GM23338 (cell line): Measurements from ENCODE around the gene SPP2.

Experiments used
- CREB1 ChIP-seq: fragments of 250-450 bp; sonication (Bioruptor Pico); IDR thresholded peaks from 2 replicates; pipeline ENCODE4 v1.5.0; 2020; ENCODE audit warnings: low read depth, mild to moderate bottlenecking, moderate library complexity
- EZH2 ChIP-seq: fragments of 200-600 bp; sonication (generic); IDR thresholded peaks from one replicate; pipeline ENCODE4 v1.8.0; 2017; ENCODE audit warnings: antibody characterized with exemption, mild to moderate bottlenecking, low read depth; ENCODE audit not compliant: unreplicated experiment
- EZH2phosphoT487 ChIP-seq: fragments of 200-600 bp; sonication (generic); IDR thresholded peaks from one replicate; pipeline ENCODE4 v1.8.1; 2018; ENCODE audit warnings: antibody characterized with exemption; ENCODE audit not compliant: unreplicated experiment
- JUNB ChIP-seq: IDR thresholded peaks from one replicate; pipeline ENCODE4 v1.6.1; 2016; ENCODE audit warnings: antibody characterized with exemption; ENCODE audit not compliant: unreplicated experiment
- NANOG ChIP-seq: IDR thresholded peaks from 2 replicates; pipeline ENCODE4 v1.6.1; 2016; ENCODE audit warnings: antibody characterized with exemption, borderline replicate concordance
- POLR2AphosphoS5 ChIP-seq: IDR thresholded peaks from 2 replicates; pipeline ENCODE4 v1.6.1; 2016; ENCODE audit warnings: antibody characterized with exemption, low read depth
- ZNF331 ChIP-seq: fragments of 250-450 bp; sonication (Bioruptor Pico); IDR thresholded peaks from 2 replicates; pipeline ENCODE4 v1.5.0; 2020; ENCODE audit warnings: low read depth, mild to moderate bottlenecking, moderate library complexity
- TF ChIP-seq, protein P1 (sequence below), 2 experiments: fragments of 200-600 bp in 1 of 2; sonication (generic) in 1 of 2; conservative IDR thresholded peaks; 2 replicates each; pipeline versions ENCODE4 v1.5.1 to v1.6.1; 2016 to 2017; ENCODE audit warnings: antibody characterized with exemption in 2 of 2, low read depth in 2 of 2, mild to moderate bottlenecking in 2 of 2, moderate library complexity in 1 of 2
- TF ChIP-seq, protein P2 (sequence below): IDR thresholded peaks from one replicate; pipeline ENCODE4 v1.6.1; 2018; ENCODE audit warnings: antibody characterized with exemption; ENCODE audit not compliant: unreplicated experiment
- TF ChIP-seq, protein P3 (sequence below): IDR thresholded peaks from 2 replicates; pipeline ENCODE4 v1.6.1; 2016; ENCODE audit warnings: antibody characterized with exemption

DNA sequence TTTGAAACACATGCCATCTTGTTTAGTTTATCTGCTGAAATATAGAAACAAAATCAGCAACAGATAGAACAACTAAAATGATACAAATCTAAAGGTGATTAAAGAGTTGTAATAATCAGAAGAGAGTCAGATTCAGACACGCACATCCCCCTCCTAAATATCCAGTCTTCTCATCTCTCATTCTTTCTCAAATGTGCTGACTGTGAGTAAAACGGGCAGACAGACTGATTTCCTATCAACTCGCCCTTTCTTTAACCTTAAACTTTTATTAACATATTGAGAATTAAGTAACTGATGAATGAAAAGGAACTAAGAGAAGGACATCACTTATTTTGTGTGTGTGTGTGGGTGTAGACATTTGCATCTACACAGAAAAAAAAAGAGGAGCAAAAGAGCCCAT is 34.6 kb upstream of the SPP2 start:
- TF ChIP-seq, protein P1, sequence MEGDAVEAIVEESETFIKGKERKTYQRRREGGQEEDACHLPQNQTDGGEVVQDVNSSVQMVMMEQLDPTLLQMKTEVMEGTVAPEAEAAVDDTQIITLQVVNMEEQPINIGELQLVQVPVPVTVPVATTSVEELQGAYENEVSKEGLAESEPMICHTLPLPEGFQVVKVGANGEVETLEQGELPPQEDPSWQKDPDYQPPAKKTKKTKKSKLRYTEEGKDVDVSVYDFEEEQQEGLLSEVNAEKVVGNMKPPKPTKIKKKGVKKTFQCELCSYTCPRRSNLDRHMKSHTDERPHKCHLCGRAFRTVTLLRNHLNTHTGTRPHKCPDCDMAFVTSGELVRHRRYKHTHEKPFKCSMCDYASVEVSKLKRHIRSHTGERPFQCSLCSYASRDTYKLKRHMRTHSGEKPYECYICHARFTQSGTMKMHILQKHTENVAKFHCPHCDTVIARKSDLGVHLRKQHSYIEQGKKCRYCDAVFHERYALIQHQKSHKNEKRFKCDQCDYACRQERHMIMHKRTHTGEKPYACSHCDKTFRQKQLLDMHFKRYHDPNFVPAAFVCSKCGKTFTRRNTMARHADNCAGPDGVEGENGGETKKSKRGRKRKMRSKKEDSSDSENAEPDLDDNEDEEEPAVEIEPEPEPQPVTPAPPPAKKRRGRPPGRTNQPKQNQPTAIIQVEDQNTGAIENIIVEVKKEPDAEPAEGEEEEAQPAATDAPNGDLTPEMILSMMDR (conservative IDR thresholded peaks at IDR 0.05; ENCODE audit: low read depth in 2 of 2): no peak
- TF ChIP-seq EZH2: no peak
- TF ChIP-seq, protein P2, sequence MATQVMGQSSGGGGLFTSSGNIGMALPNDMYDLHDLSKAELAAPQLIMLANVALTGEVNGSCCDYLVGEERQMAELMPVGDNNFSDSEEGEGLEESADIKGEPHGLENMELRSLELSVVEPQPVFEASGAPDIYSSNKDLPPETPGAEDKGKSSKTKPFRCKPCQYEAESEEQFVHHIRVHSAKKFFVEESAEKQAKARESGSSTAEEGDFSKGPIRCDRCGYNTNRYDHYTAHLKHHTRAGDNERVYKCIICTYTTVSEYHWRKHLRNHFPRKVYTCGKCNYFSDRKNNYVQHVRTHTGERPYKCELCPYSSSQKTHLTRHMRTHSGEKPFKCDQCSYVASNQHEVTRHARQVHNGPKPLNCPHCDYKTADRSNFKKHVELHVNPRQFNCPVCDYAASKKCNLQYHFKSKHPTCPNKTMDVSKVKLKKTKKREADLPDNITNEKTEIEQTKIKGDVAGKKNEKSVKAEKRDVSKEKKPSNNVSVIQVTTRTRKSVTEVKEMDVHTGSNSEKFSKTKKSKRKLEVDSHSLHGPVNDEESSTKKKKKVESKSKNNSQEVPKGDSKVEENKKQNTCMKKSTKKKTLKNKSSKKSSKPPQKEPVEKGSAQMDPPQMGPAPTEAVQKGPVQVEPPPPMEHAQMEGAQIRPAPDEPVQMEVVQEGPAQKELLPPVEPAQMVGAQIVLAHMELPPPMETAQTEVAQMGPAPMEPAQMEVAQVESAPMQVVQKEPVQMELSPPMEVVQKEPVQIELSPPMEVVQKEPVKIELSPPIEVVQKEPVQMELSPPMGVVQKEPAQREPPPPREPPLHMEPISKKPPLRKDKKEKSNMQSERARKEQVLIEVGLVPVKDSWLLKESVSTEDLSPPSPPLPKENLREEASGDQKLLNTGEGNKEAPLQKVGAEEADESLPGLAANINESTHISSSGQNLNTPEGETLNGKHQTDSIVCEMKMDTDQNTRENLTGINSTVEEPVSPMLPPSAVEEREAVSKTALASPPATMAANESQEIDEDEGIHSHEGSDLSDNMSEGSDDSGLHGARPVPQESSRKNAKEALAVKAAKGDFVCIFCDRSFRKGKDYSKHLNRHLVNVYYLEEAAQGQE: no peak
- no peak for TF ChIP-seq NANOG
- TF ChIP-seq EZH2phosphoT487: no peak
- TF ChIP-seq JUNB: no peak
- no peak for TF ChIP-seq POLR2AphosphoS5
- TF ChIP-seq, protein P3, sequence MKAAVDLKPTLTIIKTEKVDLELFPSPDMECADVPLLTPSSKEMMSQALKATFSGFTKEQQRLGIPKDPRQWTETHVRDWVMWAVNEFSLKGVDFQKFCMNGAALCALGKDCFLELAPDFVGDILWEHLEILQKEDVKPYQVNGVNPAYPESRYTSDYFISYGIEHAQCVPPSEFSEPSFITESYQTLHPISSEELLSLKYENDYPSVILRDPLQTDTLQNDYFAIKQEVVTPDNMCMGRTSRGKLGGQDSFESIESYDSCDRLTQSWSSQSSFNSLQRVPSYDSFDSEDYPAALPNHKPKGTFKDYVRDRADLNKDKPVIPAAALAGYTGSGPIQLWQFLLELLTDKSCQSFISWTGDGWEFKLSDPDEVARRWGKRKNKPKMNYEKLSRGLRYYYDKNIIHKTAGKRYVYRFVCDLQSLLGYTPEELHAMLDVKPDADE: no peak
- TF ChIP-seq CREB1 (CRISPR knock-in tag): no peak
- TF ChIP-seq ZNF331 (CRISPR knock-in tag): no peak
